Tibial nerve (tissue), 3 donors: ENCODE measurements around the gene COA3.

Source experiments
- CTCF ChIP-seq, 5 experiments: fragments of 200-600 bp in 3 of 5; fragments of 450-650 bp in 2 of 5; sonication (generic) in 3 of 5; IDR thresholded peaks; one replicate each; pipeline ENCODE4 v1.5.1; 2016 to 2019; ENCODE audit warnings: antibody characterized with exemption in 5 of 5, mild to moderate bottlenecking in 3 of 5, moderate library complexity in 2 of 5
- POLR2A ChIP-seq, 2 donors: fragments of 450-650 bp; IDR thresholded peaks; one replicate each; pipeline ENCODE4 v1.6.1; 2017; ENCODE audit warnings: antibody characterized with exemption in 2 of 2, mild to moderate bottlenecking in 2 of 2, moderate library complexity in 2 of 2

DNA sequence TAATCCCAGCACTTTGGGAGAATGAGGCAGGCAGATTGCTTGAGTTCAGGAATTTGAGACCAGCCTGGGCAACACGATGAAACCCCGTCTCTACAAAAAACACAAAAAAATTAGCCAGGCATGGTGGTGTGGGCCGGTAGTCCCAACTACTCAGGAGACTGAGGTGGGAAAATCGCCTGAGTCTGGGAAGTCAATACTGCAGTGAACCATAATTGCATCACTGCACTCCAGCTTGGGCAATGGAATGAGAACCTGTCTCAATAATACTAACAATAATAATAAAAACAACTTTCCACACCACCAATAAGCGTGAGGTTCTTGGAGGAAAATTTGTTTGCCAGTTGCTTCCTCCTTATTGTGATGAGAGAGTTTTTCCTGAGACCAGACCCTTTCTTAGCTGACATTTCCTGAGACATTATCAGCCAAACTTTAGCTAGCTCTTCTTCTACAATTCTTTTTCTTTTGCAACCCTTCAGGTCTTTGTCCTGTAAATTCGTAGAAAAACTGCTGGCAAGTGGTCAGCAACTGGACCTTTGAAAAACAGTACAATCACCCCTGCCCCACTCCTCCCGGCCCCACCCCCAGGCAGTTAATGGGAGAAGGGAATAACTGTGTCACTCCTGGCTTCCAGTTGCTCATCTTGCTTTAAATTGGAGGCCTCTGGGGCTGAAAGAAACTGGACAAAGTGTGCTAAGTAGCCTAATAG is 50.1 kb downstream of the COA3 start:
- no peak for TF ChIP-seq CTCF (IDR thresholded peaks at IDR 0.05)
- no peak for TF ChIP-seq POLR2A (IDR thresholded peaks at IDR 0.05)
